Memory B cell (primary cell): ENCODE results near the gene NME4.
"Not testable (repeated sequence)": the region's sequence is repeated elsewhere in the genome, so short reads cannot be mapped to it uniquely, and the experiment has no call there.

ENCODE experiments used
- ATAC-seq: fragments of 150-1000 bp; cut with Tn5 transposase; 2 replicates; pipeline ENCODE4 v1.10.0; 2021; ENCODE audit warnings: low read depth, mild to moderate bottlenecking, moderate library complexity
- DNase-seq, 2 donors: peaks; one replicate each; pipeline ENCODE4 v3.0.0; 2022; ENCODE audit warnings: low spot score in 2 of 2
- H3K27ac Mint-ChIP-seq: one replicate; pipeline ENCODE4 v1.8.0; 2022; ENCODE audit warnings: mild to moderate bottlenecking, moderate library complexity, mixed read lengths
- H3K27me3 Mint-ChIP-seq: one replicate; pipeline ENCODE4 v1.8.0; 2022; ENCODE audit warnings: mixed read lengths
- H3K36me3 Mint-ChIP-seq: one replicate; pipeline ENCODE4 v1.8.0; 2022; ENCODE audit warnings: mild to moderate bottlenecking, mixed read lengths
- H3K4me1 Mint-ChIP-seq: one replicate; pipeline ENCODE4 v1.8.0; 2022; ENCODE audit warnings: mixed read lengths
- H3K4me3 Mint-ChIP-seq: one replicate; pipeline ENCODE4 v1.8.0; 2022; ENCODE audit warnings: mild to moderate bottlenecking, moderate library complexity, mixed read lengths
- H3K9me3 Mint-ChIP-seq: one replicate; pipeline ENCODE4 v1.8.0; 2022; ENCODE audit warnings: mixed read lengths

The NME4 gene

GRCh38 chr16:407253-407652 lies 10.3 kb downstream of the NME4 start:
- DNase-seq (no peak), ATAC-seq (no peak)
- Mint-ChIP-seq H3K4me3 (no peak overlapping the region), H3K27me3 (no peaks in the 10 kb centered on the region), H3K9me3 (no peaks in the 10 kb centered on the region), H3K4me1 (no peaks in the 10 kb centered on the region), H3K36me3 (no peaks in the 10 kb centered on the region), H3K27ac (no peak overlapping the region)

GRCh38 chr16:410516-411178 lies 13.6 kb downstream of the NME4 start:
- no peaks in the 10 kb centered on the region for H3K36me3 Mint-ChIP-seq
- H3K4me3 Mint-ChIP-seq: no peak overlapping the region
- DNase-seq: no peak
- no peaks in the 10 kb centered on the region for H3K27me3 Mint-ChIP-seq
- no peak for ATAC-seq
- no peak overlapping the region for H3K27ac Mint-ChIP-seq
- H3K4me1 Mint-ChIP-seq: no peaks in the 10 kb centered on the region
- H3K9me3 Mint-ChIP-seq: no peaks in the 10 kb centered on the region

GRCh38 chr16:411576-412265 lies 14.7 kb downstream of the NME4 start:
- H3K4me1 Mint-ChIP-seq: no peaks in the 10 kb centered on the region
- H3K27me3 Mint-ChIP-seq: no peaks in the 10 kb centered on the region
- DNase-seq: no peak
- no peaks in the 10 kb centered on the region for H3K9me3 Mint-ChIP-seq
- H3K27ac Mint-ChIP-seq: no peak overlapping the region
- no peak overlapping the region for H3K4me3 Mint-ChIP-seq
- no peak for ATAC-seq
- H3K36me3 Mint-ChIP-seq: no peaks in the 10 kb centered on the region

GRCh38 chr16:414395-415169 lies 17.6 kb downstream of the NME4 start:
- H3K9me3 Mint-ChIP-seq: no peaks in the 10 kb centered on the region
- no peaks in the 10 kb centered on the region for H3K27me3 Mint-ChIP-seq
- H3K4me1 Mint-ChIP-seq: no peaks in the 10 kb centered on the region
- no peak overlapping the region for H3K4me3 Mint-ChIP-seq
- DNase-seq (no peak), ATAC-seq (no peak)
- no peak overlapping the region for H3K27ac Mint-ChIP-seq
- no peaks in the 10 kb centered on the region for H3K36me3 Mint-ChIP-seq

- H3K36me3 Mint-ChIP-seq, ATAC-seq, H3K4me3 Mint-ChIP-seq, H3K27me3 Mint-ChIP-seq, DNase-seq, H3K9me3 Mint-ChIP-seq, H3K4me1 Mint-ChIP-seq, H3K27ac Mint-ChIP-seq: not testable (repeated sequence)
Measured at GRCh38 chr16:415170-415498, 18.1 kb downstream of the NME4 start.

GRCh38 chr16:422179-422578 lies 25.2 kb downstream of the NME4 start:
- DNase-seq, H3K4me3 Mint-ChIP-seq: not testable (repeated sequence)

GRCh38 chr16:424033-424622 lies 27.1 kb downstream of the NME4 start:
- H3K27ac Mint-ChIP-seq: no peak overlapping the region
- ATAC-seq (no peak), DNase-seq (no peak)
- H3K9me3 Mint-ChIP-seq: no peaks in the 10 kb centered on the region
- peaks cover 4% of the 10 kb centered on the region for H3K27me3 Mint-ChIP-seq
- peak overlapping the region; percentile 93 for H3K4me3 Mint-ChIP-seq
- no peaks in the 10 kb centered on the region for H3K36me3 Mint-ChIP-seq
- peaks cover 19% of the 10 kb centered on the region for H3K4me1 Mint-ChIP-seq

More at GRCh38 chr16:422179-422578, 25.2 kb downstream of the NME4 start:
- not testable (repeated sequence) for H3K36me3 Mint-ChIP-seq, H3K27ac Mint-ChIP-seq, ATAC-seq, H3K27me3 Mint-ChIP-seq, H3K9me3 Mint-ChIP-seq
- peaks cover 11% of the 10 kb centered on the region for H3K4me1 Mint-ChIP-seq

GRCh38 chr16:424623-425081 lies 27.7 kb downstream of the NME4 start:
- Mint-ChIP-seq H3K36me3 (no peaks in the 10 kb centered on the region), H3K27ac (no peak overlapping the region), H3K4me3 (peak overlapping the region; percentile 93), H3K4me1 (peaks cover 19% of the 10 kb centered on the region), H3K9me3 (no peaks in the 10 kb centered on the region), H3K27me3 (peaks cover 4% of the 10 kb centered on the region)
- no peak for DNase-seq
- no peak for ATAC-seq

GRCh38 chr16:425082-425718 lies 28.2 kb downstream of the NME4 start, which contains the start of gene RAB11FIP3:
TSS of gene RAB11FIP3 (plus strand) at chr16:425649. CDS start at chr16:426007, 358 bp downstream.
- Mint-ChIP-seq H3K36me3 (no peaks in the 10 kb centered on the region), H3K4me1 (peaks cover 19% of the 10 kb centered on the region), H3K4me3 (peak within 1 kb of the TSS; percentile 93), H3K27ac (peak within 1 kb of the TSS; percentile 81), H3K9me3 (no peaks in the 10 kb centered on the region), H3K27me3 (peaks cover 4% of the 10 kb centered on the region)
- ATAC-seq (peak; percentile 85), DNase-seq (peak; percentile 78 to 91)

- H3K27ac Mint-ChIP-seq: no peak overlapping the region
- ATAC-seq: peak; percentile 52
- no peak for DNase-seq
- H3K27me3 Mint-ChIP-seq: peaks cover 4% of the 10 kb centered on the region
- peak overlapping the region; percentile 93 for H3K4me3 Mint-ChIP-seq
- no peaks in the 10 kb centered on the region for H3K9me3 Mint-ChIP-seq
- peaks cover 19% of the 10 kb centered on the region for H3K4me1 Mint-ChIP-seq
- H3K36me3 Mint-ChIP-seq: no peaks in the 10 kb centered on the region
Measured at GRCh38 chr16:425740-426114, 28.7 kb downstream of the NME4 start.

GRCh38 chr16:426115-426905 lies 29.3 kb downstream of the NME4 start:
- Mint-ChIP-seq H3K4me3 (peak overlapping the region; percentile 77), H3K27ac (no peak overlapping the region), H3K4me1 (peaks cover 23% of the 10 kb centered on the region), H3K9me3 (no peaks in the 10 kb centered on the region), H3K36me3 (peaks cover 2% of the 10 kb centered on the region), H3K27me3 (peaks cover 2% of the 10 kb centered on the region)
- DNase-seq (peak in 1 of 2 donors; percentile 34), ATAC-seq (no peak)

GRCh38 chr16:426906-427249 lies 29.9 kb downstream of the NME4 start:
- Mint-ChIP-seq H3K36me3 (peaks cover 2% of the 10 kb centered on the region), H3K9me3 (no peaks in the 10 kb centered on the region), H3K27ac (no peak overlapping the region), H3K4me1 (peaks cover 23% of the 10 kb centered on the region), H3K27me3 (peaks cover 2% of the 10 kb centered on the region), H3K4me3 (peak overlapping the region; percentile 77)
- DNase-seq (no peak), ATAC-seq (no peak)

- Mint-ChIP-seq H3K27ac (no peak overlapping the region), H3K4me1 (peaks cover 23% of the 10 kb centered on the region), H3K27me3 (peaks cover 2% of the 10 kb centered on the region), H3K4me3 (peak overlapping the region; percentile 77), H3K36me3 (peaks cover 2% of the 10 kb centered on the region), H3K9me3 (no peaks in the 10 kb centered on the region)
- DNase-seq (no peak), ATAC-seq (no peak)
Measured at GRCh38 chr16:427250-427649, 30.3 kb downstream of the NME4 start.
